GM23338 (cell line): Measurements from ENCODE around the gene IL1RN. TPM values are rescaled to one million over a fixed set of nuclear protein-coding genes. Genes with fewer than 3 reads are reported as not detected.

ENCODE experiments used
- ATAC-seq: fragments of 200-7000 bp; cut with Tn5 transposase; 3 replicates; pipeline ENCODE4 v1.9.1; 2020
- DNase-seq: peaks from one replicate; pipeline ENCODE4 v3.0.0-alpha.2; 2015; ENCODE audit warnings: low spot score
- H2AFZ ChIP-seq: fragments of 200-600 bp; sonication (generic); 2 replicates; pipeline ENCODE4 v1.8.0; 2016; ENCODE audit warnings: antibody characterized with exemption, mild to moderate bottlenecking, moderate library complexity
- H3F3A ChIP-seq: fragments of 200-600 bp; sonication (generic); replicated peaks from 2 replicates; pipeline ENCODE4 v1.8.0; 2017; ENCODE audit warnings: antibody characterized with exemption, mixed run types, low read depth
- H3K27ac ChIP-seq: fragments of 200-600 bp; sonication (generic); 2 replicates; pipeline ENCODE4 v1.6.1; 2016; ENCODE audit warnings: low read depth
- H3K27me3 ChIP-seq: fragments of 200-600 bp; sonication (generic); 2 replicates; pipeline ENCODE4 v1.8.0; 2016; ENCODE audit warnings: mild to moderate bottlenecking, mixed run types, moderate library complexity; ENCODE audit not compliant: insufficient read depth
- H3K36me3 ChIP-seq: fragments of 200-600 bp; sonication (generic); 2 replicates; pipeline ENCODE4 v1.8.0; 2016; ENCODE audit warnings: mild to moderate bottlenecking; ENCODE audit not compliant: insufficient read depth
- H3K4me1 ChIP-seq: fragments of 200-600 bp; sonication (generic); 2 replicates; pipeline ENCODE4 v1.8.0; 2016; ENCODE audit warnings: mild to moderate bottlenecking, moderate library complexity; ENCODE audit not compliant: insufficient read depth
- H3K4me2 ChIP-seq: fragments of 200-600 bp; sonication (generic); 2 replicates; pipeline ENCODE4 v1.7.1; 2017; ENCODE audit warnings: mixed run types
- H3K4me3 ChIP-seq: fragments of 200-600 bp; sonication (generic); 2 replicates; pipeline ENCODE4 v1.6.1; 2016; ENCODE audit warnings: mixed run types
- H3K79me2 ChIP-seq: fragments of 200-600 bp; sonication (generic); replicated peaks from 2 replicates; pipeline ENCODE4 v1.8.0; 2017; ENCODE audit warnings: mild to moderate bottlenecking; ENCODE audit not compliant: insufficient read depth
- H3K9me2 ChIP-seq: fragments of 200-600 bp; sonication (generic); 2 replicates; pipeline ENCODE4 v1.8.0; 2017; ENCODE audit not compliant: insufficient read depth
- H4K20me1 ChIP-seq: fragments of 200-600 bp; sonication (generic); replicated peaks from 2 replicates; pipeline ENCODE4 v1.8.0; 2017; ENCODE audit warnings: mild to moderate bottlenecking; ENCODE audit not compliant: insufficient read depth
- H3K27ac Mint-ChIP-seq: 2 replicates; pipeline ENCODE4 v1.8.0; 2020; ENCODE audit warnings: inconsistent platforms, mild to moderate bottlenecking, moderate library complexity, mixed read lengths
- H3K27me3 Mint-ChIP-seq: 3 replicates; pipeline ENCODE4 v1.8.0; 2022; ENCODE audit warnings: low read depth, mild to moderate bottlenecking, moderate library complexity, mixed read lengths, inconsistent platforms; ENCODE audit not compliant: insufficient read depth, poor library complexity
- H3K36me3 Mint-ChIP-seq: 3 replicates; pipeline ENCODE4 v1.8.0; 2021; ENCODE audit warnings: low read depth, mild to moderate bottlenecking, inconsistent platforms, moderate library complexity, mixed read lengths
- H3K4me1 Mint-ChIP-seq: 3 replicates; pipeline ENCODE4 v1.8.0; 2020; ENCODE audit warnings: mild to moderate bottlenecking, inconsistent platforms, mixed read lengths
- H3K4me3 Mint-ChIP-seq: 3 replicates; pipeline ENCODE4 v1.8.0; 2021; ENCODE audit warnings: moderate library complexity, mild to moderate bottlenecking, inconsistent platforms, mixed read lengths
- H3K9me3 Mint-ChIP-seq: 3 replicates; pipeline ENCODE4 v1.8.0; 2020; ENCODE audit warnings: moderate library complexity, mild to moderate bottlenecking, inconsistent platforms, mixed read lengths
- CREB1 ChIP-seq: fragments of 250-450 bp; sonication (Bioruptor Pico); IDR thresholded peaks from 2 replicates; pipeline ENCODE4 v1.5.0; 2020; ENCODE audit warnings: low read depth, mild to moderate bottlenecking, moderate library complexity
- ETS1 ChIP-seq: IDR thresholded peaks from 2 replicates; pipeline ENCODE4 v1.6.1; 2016; ENCODE audit warnings: antibody characterized with exemption
- EZH2 ChIP-seq: fragments of 200-600 bp; sonication (generic); IDR thresholded peaks from one replicate; pipeline ENCODE4 v1.8.0; 2017; ENCODE audit warnings: antibody characterized with exemption, mild to moderate bottlenecking, low read depth; ENCODE audit not compliant: unreplicated experiment
- EZH2phosphoT487 ChIP-seq: fragments of 200-600 bp; sonication (generic); IDR thresholded peaks from one replicate; pipeline ENCODE4 v1.8.1; 2018; ENCODE audit warnings: antibody characterized with exemption; ENCODE audit not compliant: unreplicated experiment
- JUNB ChIP-seq: IDR thresholded peaks from one replicate; pipeline ENCODE4 v1.6.1; 2016; ENCODE audit warnings: antibody characterized with exemption; ENCODE audit not compliant: unreplicated experiment
- STAT1 ChIP-seq: IDR thresholded peaks from one replicate; pipeline ENCODE4 v1.6.1; 2016; ENCODE audit warnings: antibody characterized with exemption; ENCODE audit not compliant: unreplicated experiment
- ZNF114 ChIP-seq: fragments of 250-450 bp; sonication (Bioruptor Pico); IDR thresholded peaks from 2 replicates; pipeline ENCODE4 v1.5.0; 2020; ENCODE audit warnings: mild to moderate bottlenecking, moderate library complexity
- ZNF331 ChIP-seq: fragments of 250-450 bp; sonication (Bioruptor Pico); IDR thresholded peaks from 2 replicates; pipeline ENCODE4 v1.5.0; 2020; ENCODE audit warnings: low read depth, mild to moderate bottlenecking, moderate library complexity
- polyA plus RNA-seq: library from polyadenylated mRNA; unstranded; fragments of >200 nt; fragmentation: Nextera tagmentation; extraction: Ambion mirVana; gene quantifications from 2 replicates; pipeline ENCODE4 v1.2.1, GENCODE V29; 2016
- total RNA-seq: library from RNA; depleted of rRNA; stranded (reverse); fragments of >200 nt; shearing (Covaris generic); gene quantifications from 2 replicates; pipeline ENCODE4 v1.2.3, GENCODE V29; 2014
- TF ChIP-seq, protein P1 (sequence below): fragments of 250-450 bp; sonication (Bioruptor Pico); IDR thresholded peaks from 2 replicates; pipeline ENCODE4 v1.5.0; 2020; ENCODE audit warnings: mild to moderate bottlenecking, moderate library complexity
- TF ChIP-seq, protein P2 (sequence below): IDR thresholded peaks from one replicate; pipeline ENCODE4 v1.6.1; 2018; ENCODE audit warnings: antibody characterized with exemption; ENCODE audit not compliant: unreplicated experiment

IL1RN gene
- total and polyA plus RNA-seq, 2 experiments from 2014 or later = not detected

DNA sequence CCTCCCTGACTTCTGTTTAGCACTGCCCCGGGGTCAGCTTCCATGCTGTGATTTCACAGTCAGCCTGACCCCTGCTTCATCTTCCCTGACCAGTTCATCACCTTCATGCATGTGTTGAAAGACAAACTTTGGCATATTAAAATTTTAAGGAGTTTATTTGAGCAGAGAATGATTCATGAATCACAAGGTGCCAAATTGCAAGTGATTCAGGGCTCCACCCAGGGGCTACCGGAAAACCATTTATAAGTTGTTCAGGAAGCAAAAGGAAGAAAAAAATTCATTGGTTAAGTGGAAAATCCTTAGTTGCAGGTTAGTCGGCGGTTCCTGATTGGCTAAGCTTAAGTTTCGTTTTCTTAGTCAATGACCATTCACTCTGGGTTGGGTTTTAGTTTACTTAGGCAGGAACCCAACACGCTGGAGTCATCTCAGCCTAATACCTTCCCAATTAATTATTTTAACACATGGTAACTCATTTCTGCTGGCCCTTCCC lies 49.0 kb upstream of the IL1RN start:
- no peak for ATAC-seq
- peaks cover 4% of the 10 kb centered on the region; the same call in 2 of the 3 replicates for H3K4me1 Mint-ChIP-seq
- DNase-seq = no peak

DNA sequence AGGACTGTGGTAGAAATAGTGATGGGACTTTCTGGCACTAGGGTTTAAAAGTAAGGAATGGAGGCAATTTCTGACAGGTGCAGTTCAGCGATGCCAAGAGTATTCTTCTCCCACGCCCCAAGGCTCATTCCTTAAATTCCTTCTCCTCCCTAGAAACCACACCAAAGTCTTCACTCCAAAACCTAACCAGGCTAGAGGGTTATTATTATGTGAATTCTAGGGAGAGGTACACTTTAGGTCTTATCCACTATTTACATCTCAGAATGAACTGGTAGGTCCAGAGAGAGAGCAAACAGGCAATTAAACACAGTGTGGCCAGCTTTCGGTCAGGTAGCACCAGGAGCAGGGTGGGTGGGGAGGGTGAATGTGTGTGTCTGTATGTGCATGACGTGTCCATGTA lies 48.3 kb upstream of the IL1RN start:
- Histone ChIP-seq H3F3A (no peaks in the 10 kb centered on the region), H3K4me1 (peaks cover 8% of the 10 kb centered on the region), H2AFZ (no peak overlapping the region), H3K9me2 (no peaks in the 10 kb centered on the region), H3K4me2 (no peak overlapping the region), H4K20me1 (no peaks in the 10 kb centered on the region), H3K4me3 (no peak overlapping the region), H3K27ac (no peak overlapping the region), H3K27me3 (no peaks in the 10 kb centered on the region), H3K36me3 (no peaks in the 10 kb centered on the region), H3K79me2 (no peaks in the 10 kb centered on the region)
- peaks cover 3% of the 10 kb centered on the region for H3K27me3 Mint-ChIP-seq
- H3K4me1 Mint-ChIP-seq = peaks cover 4% of the 10 kb centered on the region; the same call in 2 of the 3 replicates
- DNase-seq = peak; percentile 20
- ATAC-seq = no peak
- H3K27ac Mint-ChIP-seq = no peak overlapping the region
- no peaks in the 10 kb centered on the region; the same call in 2 of the 3 replicates for H3K36me3 Mint-ChIP-seq
- H3K9me3 Mint-ChIP-seq = no peaks in the 10 kb centered on the region
- H3K4me3 Mint-ChIP-seq = no peak overlapping the region
- TF ChIP-seq, protein P1, sequence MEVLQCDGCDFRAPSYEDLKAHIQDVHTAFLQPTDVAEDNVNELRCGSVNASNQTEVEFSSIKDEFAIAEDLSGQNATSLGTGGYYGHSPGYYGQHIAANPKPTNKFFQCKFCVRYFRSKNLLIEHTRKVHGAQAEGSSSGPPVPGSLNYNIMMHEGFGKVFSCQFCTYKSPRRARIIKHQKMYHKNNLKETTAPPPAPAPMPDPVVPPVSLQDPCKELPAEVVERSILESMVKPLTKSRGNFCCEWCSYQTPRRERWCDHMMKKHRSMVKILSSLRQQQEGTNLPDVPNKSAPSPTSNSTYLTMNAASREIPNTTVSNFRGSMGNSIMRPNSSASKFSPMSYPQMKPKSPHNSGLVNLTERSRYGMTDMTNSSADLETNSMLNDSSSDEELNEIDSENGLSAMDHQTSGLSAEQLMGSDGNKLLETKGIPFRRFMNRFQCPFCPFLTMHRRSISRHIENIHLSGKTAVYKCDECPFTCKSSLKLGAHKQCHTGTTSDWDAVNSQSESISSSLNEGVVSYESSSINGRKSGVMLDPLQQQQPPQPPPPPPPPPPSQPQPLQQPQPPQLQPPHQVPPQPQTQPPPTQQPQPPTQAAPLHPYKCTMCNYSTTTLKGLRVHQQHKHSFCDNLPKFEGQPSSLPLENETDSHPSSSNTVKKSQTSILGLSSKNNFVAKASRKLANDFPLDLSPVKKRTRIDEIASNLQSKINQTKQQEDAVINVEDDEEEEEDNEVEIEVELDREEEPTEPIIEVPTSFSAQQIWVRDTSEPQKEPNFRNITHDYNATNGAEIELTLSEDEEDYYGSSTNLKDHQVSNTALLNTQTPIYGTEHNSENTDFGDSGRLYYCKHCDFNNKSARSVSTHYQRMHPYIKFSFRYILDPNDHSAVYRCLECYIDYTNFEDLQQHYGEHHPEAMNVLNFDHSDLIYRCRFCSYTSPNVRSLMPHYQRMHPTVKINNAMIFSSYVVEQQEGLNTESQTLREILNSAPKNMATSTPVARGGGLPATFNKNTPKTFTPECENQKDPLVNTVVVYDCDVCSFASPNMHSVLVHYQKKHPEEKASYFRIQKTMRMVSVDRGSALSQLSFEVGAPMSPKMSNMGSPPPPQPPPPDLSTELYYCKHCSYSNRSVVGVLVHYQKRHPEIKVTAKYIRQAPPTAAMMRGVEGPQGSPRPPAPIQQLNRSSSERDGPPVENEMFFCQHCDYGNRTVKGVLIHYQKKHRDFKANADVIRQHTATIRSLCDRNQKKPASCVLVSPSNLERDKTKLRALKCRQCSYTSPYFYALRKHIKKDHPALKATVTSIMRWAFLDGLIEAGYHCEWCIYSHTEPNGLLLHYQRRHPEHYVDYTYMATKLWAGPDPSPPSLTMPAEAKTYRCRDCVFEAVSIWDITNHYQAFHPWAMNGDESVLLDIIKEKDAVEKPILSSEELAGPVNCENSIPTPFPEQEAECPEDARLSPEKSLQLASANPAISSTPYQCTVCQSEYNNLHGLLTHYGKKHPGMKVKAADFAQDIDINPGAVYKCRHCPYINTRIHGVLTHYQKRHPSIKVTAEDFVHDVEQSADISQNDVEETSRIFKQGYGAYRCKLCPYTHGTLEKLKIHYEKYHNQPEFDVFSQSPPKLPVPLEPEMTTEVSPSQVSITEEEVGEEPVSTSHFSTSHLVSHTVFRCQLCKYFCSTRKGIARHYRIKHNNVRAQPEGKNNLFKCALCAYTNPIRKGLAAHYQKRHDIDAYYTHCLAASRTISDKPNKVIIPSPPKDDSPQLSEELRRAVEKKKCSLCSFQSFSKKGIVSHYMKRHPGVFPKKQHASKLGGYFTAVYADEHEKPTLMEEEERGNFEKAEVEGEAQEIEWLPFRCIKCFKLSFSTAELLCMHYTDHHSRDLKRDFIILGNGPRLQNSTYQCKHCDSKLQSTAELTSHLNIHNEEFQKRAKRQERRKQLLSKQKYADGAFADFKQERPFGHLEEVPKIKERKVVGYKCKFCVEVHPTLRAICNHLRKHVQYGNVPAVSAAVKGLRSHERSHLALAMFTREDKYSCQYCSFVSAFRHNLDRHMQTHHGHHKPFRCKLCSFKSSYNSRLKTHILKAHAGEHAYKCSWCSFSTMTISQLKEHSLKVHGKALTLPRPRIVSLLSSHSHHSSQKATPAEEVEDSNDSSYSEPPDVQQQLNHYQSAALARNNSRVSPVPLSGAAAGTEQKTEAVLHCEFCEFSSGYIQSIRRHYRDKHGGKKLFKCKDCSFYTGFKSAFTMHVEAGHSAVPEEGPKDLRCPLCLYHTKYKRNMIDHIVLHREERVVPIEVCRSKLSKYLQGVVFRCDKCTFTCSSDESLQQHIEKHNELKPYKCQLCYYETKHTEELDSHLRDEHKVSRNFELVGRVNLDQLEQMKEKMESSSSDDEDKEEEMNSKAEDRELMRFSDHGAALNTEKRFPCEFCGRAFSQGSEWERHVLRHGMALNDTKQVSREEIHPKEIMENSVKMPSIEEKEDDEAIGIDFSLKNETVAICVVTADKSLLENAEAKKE = no peak

More for the DNA sequence above, 49.0 kb upstream of the IL1RN start:
- Mint-ChIP-seq H3K9me3 (no peaks in the 10 kb centered on the region), H3K4me3 (no peak overlapping the region), H3K36me3 (no peaks in the 10 kb centered on the region; the same call in 2 of the 3 replicates), H3K27me3 (peaks cover 3% of the 10 kb centered on the region), H3K27ac (no peak overlapping the region)
- H4K20me1 ChIP-seq = no peaks in the 10 kb centered on the region
- 0 out of 2 replicates have a peak overlapping the region, but pooled peaks have one; percentile 5 for H2AFZ ChIP-seq
- peaks cover 8% of the 10 kb centered on the region for H3K4me1 ChIP-seq
- no peaks in the 10 kb centered on the region for H3K9me2 ChIP-seq
- H3K36me3 ChIP-seq = no peaks in the 10 kb centered on the region
- no peak for TF ChIP-seq ZNF331
- TF ChIP-seq, protein P2, sequence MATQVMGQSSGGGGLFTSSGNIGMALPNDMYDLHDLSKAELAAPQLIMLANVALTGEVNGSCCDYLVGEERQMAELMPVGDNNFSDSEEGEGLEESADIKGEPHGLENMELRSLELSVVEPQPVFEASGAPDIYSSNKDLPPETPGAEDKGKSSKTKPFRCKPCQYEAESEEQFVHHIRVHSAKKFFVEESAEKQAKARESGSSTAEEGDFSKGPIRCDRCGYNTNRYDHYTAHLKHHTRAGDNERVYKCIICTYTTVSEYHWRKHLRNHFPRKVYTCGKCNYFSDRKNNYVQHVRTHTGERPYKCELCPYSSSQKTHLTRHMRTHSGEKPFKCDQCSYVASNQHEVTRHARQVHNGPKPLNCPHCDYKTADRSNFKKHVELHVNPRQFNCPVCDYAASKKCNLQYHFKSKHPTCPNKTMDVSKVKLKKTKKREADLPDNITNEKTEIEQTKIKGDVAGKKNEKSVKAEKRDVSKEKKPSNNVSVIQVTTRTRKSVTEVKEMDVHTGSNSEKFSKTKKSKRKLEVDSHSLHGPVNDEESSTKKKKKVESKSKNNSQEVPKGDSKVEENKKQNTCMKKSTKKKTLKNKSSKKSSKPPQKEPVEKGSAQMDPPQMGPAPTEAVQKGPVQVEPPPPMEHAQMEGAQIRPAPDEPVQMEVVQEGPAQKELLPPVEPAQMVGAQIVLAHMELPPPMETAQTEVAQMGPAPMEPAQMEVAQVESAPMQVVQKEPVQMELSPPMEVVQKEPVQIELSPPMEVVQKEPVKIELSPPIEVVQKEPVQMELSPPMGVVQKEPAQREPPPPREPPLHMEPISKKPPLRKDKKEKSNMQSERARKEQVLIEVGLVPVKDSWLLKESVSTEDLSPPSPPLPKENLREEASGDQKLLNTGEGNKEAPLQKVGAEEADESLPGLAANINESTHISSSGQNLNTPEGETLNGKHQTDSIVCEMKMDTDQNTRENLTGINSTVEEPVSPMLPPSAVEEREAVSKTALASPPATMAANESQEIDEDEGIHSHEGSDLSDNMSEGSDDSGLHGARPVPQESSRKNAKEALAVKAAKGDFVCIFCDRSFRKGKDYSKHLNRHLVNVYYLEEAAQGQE = no peak
- TF ChIP-seq STAT1 = no peak
- TF ChIP-seq CREB1 = no peak
- no peak for TF ChIP-seq EZH2
- TF ChIP-seq JUNB = no peak
- no peak for TF ChIP-seq ZNF114 (CRISPR knock-in tag)
- no peak for TF ChIP-seq EZH2phosphoT487
- no peak for TF ChIP-seq ETS1
- H3F3A ChIP-seq = no peaks in the 10 kb centered on the region
- H3K27ac ChIP-seq = no peak overlapping the region
- H3K4me2 ChIP-seq = no peak overlapping the region
- no peaks in the 10 kb centered on the region for H3K27me3 ChIP-seq
- no peak overlapping the region for H3K4me3 ChIP-seq
- H3K79me2 ChIP-seq = no peaks in the 10 kb centered on the region
